Endothelial cell of umbilical vein (primary cell): ENCODE results near the gene PKNOX2. TPM values are rescaled to one million over a fixed set of nuclear protein-coding genes. Genes with fewer than 3 reads are reported as not detected.

ENCODE experiments used
- BruUV-seq: library from RNA; stranded (reverse); fragments of 400-500 nt; replicated peaks from 2 replicates; lab custom pipeline; 2021; lab: Mats Ljungman, UMichigan
- CTCF ChIA-PET: fragments of 300-600, 350-600 bp; sonication (Branson Sonifier 250); formaldehyde crosslinking; loops from one replicate; lab custom pipeline; 2021; ENCODE audit warnings: antibody characterized with exemption, inconsistent platforms; lab: Charles Lee
- POLR2A ChIA-PET: fragments of 300-600, 350-600 bp; sonication (Branson Sonifier 250); formaldehyde crosslinking; loops from one replicate; lab custom pipeline; 2021; ENCODE audit warnings: antibody characterized with exemption, inconsistent platforms; lab: Charles Lee
- DNase-seq: peaks from one replicate; pipeline ENCODE4 v3.0.0-alpha.2; 2011; ENCODE audit warnings: low read depth, low spot score
- FAIRE-seq: peaks from 2 replicates; lab custom pipeline; 2011; peaks lifted over from hg19 to GRCh38; lab: Jason Lieb, UNC
- H2AFZ ChIP-seq: 2 replicates; pipeline ENCODE4 v1.6.0; 2012; ENCODE audit warnings: low read depth, low read length, control low read depth, inconsistent platforms
- H3K27ac ChIP-seq: 2 replicates; pipeline ENCODE4 v1.5.1; 2011; ENCODE audit warnings: low read depth, mild to moderate bottlenecking, control low read depth, low read length, moderate library complexity; ENCODE audit not compliant: insufficient read depth
- H3K27me3 ChIP-seq, 2 experiments: 2 replicates each; pipeline versions ENCODE4 v1.6.0 to v1.6.1; 2011; ENCODE audit warnings: low read length in 2 of 2, mixed read lengths in 1 of 2; ENCODE audit not compliant: control insufficient read depth in 2 of 2, insufficient read depth in 2 of 2
- H3K36me3 ChIP-seq, 2 experiments: 2 replicates in 1 of 2; 3 replicates in 1 of 2; pipeline ENCODE4 v1.5.1; 2011; ENCODE audit warnings: low read length in 2 of 2, mild to moderate bottlenecking in 1 of 2, moderate library complexity in 1 of 2; ENCODE audit not compliant: control insufficient read depth in 2 of 2, insufficient read depth in 2 of 2; ENCODE audit errors: extremely low read depth in 1 of 2
- H3K4me1 ChIP-seq: 3 replicates; pipeline ENCODE4 v1.5.1; 2011; ENCODE audit warnings: mild to moderate bottlenecking, low read length; ENCODE audit not compliant: control insufficient read depth, insufficient read depth; ENCODE audit errors: extremely low read depth
- H3K4me2 ChIP-seq: 2 replicates; pipeline ENCODE4 v1.6.1; 2011; ENCODE audit warnings: low read length, control low read depth, mixed read lengths; ENCODE audit not compliant: insufficient read depth
- H3K4me3 ChIP-seq, 3 experiments: fragments of 200-600 bp in 1 of 3; sonication (generic), shearing (Covaris generic) in 1 of 3; replicated peaks in 1 of 3; 2 replicates each; pipeline ENCODE4 v1.5.1; 2011 to 2016; ENCODE audit warnings: control low read depth in 3 of 3, low read length in 3 of 3, mild to moderate bottlenecking in 2 of 3, inconsistent platforms in 1 of 3, low read depth in 1 of 3, moderate library complexity in 1 of 3; ENCODE audit not compliant: insufficient read depth in 1 of 3
- H3K79me2 ChIP-seq: 2 replicates; pipeline ENCODE4 v1.6.0; 2012; ENCODE audit warnings: low read length, inconsistent platforms; ENCODE audit not compliant: control insufficient read depth, insufficient read depth
- H3K9ac ChIP-seq: replicated peaks from 2 replicates; pipeline ENCODE3; 2011; ENCODE audit warnings: low read length, control low read depth; ENCODE audit not compliant: insufficient read depth; ENCODE audit errors: extremely low read depth
- H3K9me1 ChIP-seq: replicated peaks from 3 replicates; pipeline ENCODE4 v1.6.0; 2011; ENCODE audit warnings: mild to moderate bottlenecking, low read length; ENCODE audit not compliant: control insufficient read depth, insufficient read depth; ENCODE audit errors: extremely low read depth
- H3K9me3 ChIP-seq: replicated peaks from 2 replicates; pipeline ENCODE4 v1.5.1; 2012; ENCODE audit warnings: low read length, inconsistent platforms; ENCODE audit not compliant: control insufficient read depth, insufficient read depth
- H4K20me1 ChIP-seq: replicated peaks from 2 replicates; pipeline ENCODE3; 2011; ENCODE audit warnings: mild to moderate bottlenecking, low read length; ENCODE audit not compliant: control insufficient read depth, insufficient read depth; ENCODE audit errors: extremely low read depth
- EZH2 ChIP-seq: IDR thresholded peaks from 2 replicates; pipeline ENCODE4 v1.6.1; 2012; ENCODE audit warnings: borderline replicate concordance, low read depth, mild to moderate bottlenecking, moderate library complexity, low read length, inconsistent platforms; ENCODE audit not compliant: severe bottlenecking
- GATA2 ChIP-seq: IDR thresholded peaks from 2 replicates; pipeline ENCODE4 v1.7.0; 2011; ENCODE audit warnings: low read depth, mild to moderate bottlenecking, moderate library complexity, mixed read lengths, low read length; ENCODE audit not compliant: insufficient read length, insufficient read depth
- JUN ChIP-seq: IDR thresholded peaks from 2 replicates; pipeline ENCODE4 v1.6.1; 2011; ENCODE audit warnings: borderline replicate concordance, low read depth; ENCODE audit not compliant: insufficient read length, insufficient read depth
- MYC ChIP-seq: IDR thresholded peaks from one replicate; pipeline ENCODE4 v1.6.1; 2011; ENCODE audit warnings: mild to moderate bottlenecking, low read depth, low read length
- POLR2A ChIP-seq: IDR thresholded peaks from 2 replicates; pipeline ENCODE4 v1.6.1; 2012; ENCODE audit warnings: low read depth, mild to moderate bottlenecking, control low read depth, low read length
- POLR2AphosphoS5 ChIP-seq: IDR thresholded peaks from 2 replicates; pipeline ENCODE4 v1.6.1; 2012; ENCODE audit warnings: low read depth, mild to moderate bottlenecking, control low read depth, low read length, moderate library complexity; ENCODE audit not compliant: insufficient read depth
- dilution Hi-C: fragments of 300-500 bp; cut with MboI; formaldehyde crosslinking; loops from one replicate; pipeline ENCODE4 v1.15.0; 2019; ENCODE audit warnings: low sequenced_read_pairs; ENCODE audit not compliant: extremely low pct_ligation_motif_present
- intact Hi-C: fragments of 100-400 bp; cut with micrococcal nuclease; formaldehyde crosslinking; loops from one replicate; pipeline ENCODE4 v1.10.0; 2022
- polyA plus RNA-seq, 4 experiments: library from polyadenylated mRNA; depleted of rRNA in 3 of 4; stranded (reverse) in 3 of 4; unstranded in 1 of 4; fragments of >200 nt; gene quantifications; 2 replicates each; pipeline versions ENCODE4 v1.2.1 to v1.2.3, GENCODE V29; 2011 to 2012; ENCODE audit warnings: missing spikeins in 1 of 4
- total RNA-seq: library from RNA; stranded (reverse); gene quantifications from 2 replicates; pipeline ENCODE4 v1.2.3, GENCODE V29; 2021

PKNOX2 gene
- total and polyA plus RNA-seq, 2 donors (not counting 3 experiments of a cell fraction or from before 2014, with no cell fraction given): 0.11 to 0.91 TPM

GRCh38 chr11:125389339-125390166, 225.0 kb downstream of the PKNOX2 start:
- FAIRE-seq: no peak
- Histone ChIP-seq H3K9me1 (no peaks in the 10 kb centered on the region), H2AFZ (no peak overlapping the region), H3K27ac (no peak overlapping the region), H3K4me1 (peaks cover 18% of the 10 kb centered on the region), H3K36me3 (no peaks in the 10 kb centered on the region), H3K79me2 (no peaks in the 10 kb centered on the region), H4K20me1 (no peaks in the 10 kb centered on the region), H3K4me3 (no peak overlapping the region), H3K9me3 (no peaks in the 10 kb centered on the region), H3K9ac (no peak overlapping the region), H3K27me3 (peaks cover 0 to 2% of the 10 kb centered on the region in 2 experiments), H3K4me2 (no peak overlapping the region)
- CTCF ChIA-PET: interaction anchor here (1.6 to 2.6 kb wide), 3 partner anchors 16 to 44 kb away, joined by 4 to 13 read pairs (median 12); no protein-coding TSS in a partner anchor
- POLR2A ChIA-PET: no interaction called here
- DNase-seq: no peak
- dilution Hi-C loops: no loop called here
- intact Hi-C loops: no loop called here
- TF ChIP-seq JUN (no peak), POLR2A (no peak), MYC (no peak), GATA2 (no peak)
- no TSS peak for BruUV-seq

- DNase-seq (peak; percentile 79), FAIRE-seq (peak; percentile 87)
- Histone ChIP-seq H3K27ac (peak overlapping the region; percentile 73), H3K36me3 (no peaks in the 10 kb centered on the region), H3K9me3 (no peaks in the 10 kb centered on the region), H3K9me1 (no peaks in the 10 kb centered on the region), H2AFZ (peak overlapping the region; percentile 42), H3K4me2 (peak overlapping the region; percentile 60), H3K4me1 (peaks cover 18% of the 10 kb centered on the region), H3K27me3 (peaks cover 0 to 2% of the 10 kb centered on the region in 2 experiments), H3K4me3 (peak overlapping the region in 1 of 3 experiments; percentile 23), H3K9ac (peak overlapping the region; percentile 32), H4K20me1 (no peaks in the 10 kb centered on the region), H3K79me2 (no peaks in the 10 kb centered on the region)
- CTCF ChIA-PET: interaction anchor here (0.6 to 2.6 kb wide), 7 partner anchors 15 to 300 kb away, joined by 3 to 13 read pairs (median 4); no protein-coding TSS in a partner anchor
- TF ChIP-seq MYC (no peak), POLR2A (no peak), EZH2 (no peak), POLR2AphosphoS5 (no peak), JUN (peak; percentile 43), GATA2 (peak; percentile 23)
- intact Hi-C loops: loop anchor here (1.0 kb wide), 1 partner anchor 493 kb away; no protein-coding TSS in a partner anchor
- BruUV-seq: no TSS peak
- dilution Hi-C loops: no loop called here
- POLR2A ChIA-PET: no interaction called here
These were observed 226.4 kb downstream of the PKNOX2 start for GRCh38 chr11:125390946-125391345.
